ENCODE results near the gene SPEF2.
"Not testable (repeated sequence)": the region's sequence is repeated elsewhere in the genome, so short reads cannot be mapped to it uniquely, and the experiment has no call there.

The SPEF2 gene

GRCh38 chr5:35826056-35826455, 208.4 kb downstream of the SPEF2 start:
- no peak for DNase-seq

- no peak for DNase-seq
These were observed 208.9 kb downstream of the SPEF2 start for GRCh38 chr5:35826554-35826953.

- DNase-seq = no peak
These were observed 210.5 kb downstream of the SPEF2 start for GRCh38 chr5:35828082-35828598.

GRCh38 chr5:35830587-35830986, 212.9 kb downstream of the SPEF2 start:
- DNase-seq = no peak

- DNase-seq = no peak
These were observed 215.1 kb downstream of the SPEF2 start for GRCh38 chr5:35832762-35833161.

GRCh38 chr5:35833224-35833623, 215.6 kb downstream of the SPEF2 start:
- no peak for DNase-seq

- no peak for DNase-seq
These were observed 218.4 kb downstream of the SPEF2 start for GRCh38 chr5:35835796-35836742.

- DNase-seq = no peak
These were observed 220.8 kb downstream of the SPEF2 start for GRCh38 chr5:35838370-35839042.

GRCh38 chr5:35842856-35843255, 225.2 kb downstream of the SPEF2 start:
- no peak for DNase-seq

GRCh38 chr5:35845508-35845907, 227.8 kb downstream of the SPEF2 start:
- not testable (repeated sequence) for DNase-seq

GRCh38 chr5:35847491-35847890, 229.8 kb downstream of the SPEF2 start:
- DNase-seq = no peak

GRCh38 chr5:35847961-35848360, 230.3 kb downstream of the SPEF2 start:
- DNase-seq = no peak

- DNase-seq = no peak
These were observed 232.2 kb downstream of the SPEF2 start for GRCh38 chr5:35849860-35850259.

GRCh38 chr5:35850967-35851680, 233.5 kb downstream of the SPEF2 start:
- no peak for DNase-seq

- DNase-seq = no peak
These were observed 234.5 kb downstream of the SPEF2 start for GRCh38 chr5:35852084-35852734.

- DNase-seq = no peak
These were observed 235.1 kb downstream of the SPEF2 start for GRCh38 chr5:35852773-35853172.

GRCh38 chr5:35853631-35854030, 236.0 kb downstream of the SPEF2 start:
- no peak for DNase-seq

- DNase-seq = no peak
These were observed 236.6 kb downstream of the SPEF2 start for GRCh38 chr5:35854248-35854647.

- DNase-seq = no peak
These were observed 237.5 kb downstream of the SPEF2 start for GRCh38 chr5:35855187-35855586.

GRCh38 chr5:35856186-35856764, 238.6 kb downstream of the SPEF2 start:
- not testable (repeated sequence) for DNase-seq

- no peak for DNase-seq
These were observed 239.2 kb downstream of the SPEF2 start, which contains the start of gene IL7R for GRCh38 chr5:35856765-35857351. TSS of gene IL7R (plus strand) at chr5:35856891. CDS start at chr5:35856978, 87 bp downstream.

Measured in RPMI8226 (cell line).